ENCODE measurements around the gene ACTR1A. TPM values are rescaled to one million over a fixed set of nuclear protein-coding genes. Genes with fewer than 3 reads are reported as not detected.
A peak's percentile ranks its signal among the peaks of the same experiment; 100 is the strongest.
"Not testable (repeated sequence)": the region's sequence is repeated elsewhere in the genome, so short reads cannot be mapped to it uniquely, and the experiment has no call there.

Gene ACTR1A
- total RNA-seq, 1 experiment from 2014 or later = 85.6 TPM

- in situ Hi-C loops (cut with HindIII; ENCODE audit: low pct_unique_long_range_greater_than_20kb, low sequenced_read_pairs) = no loop called here
- DNase-seq (ENCODE audit: low read depth, low spot score) = no peak
These were observed 33.8 kb downstream of the ACTR1A start for GRCh38 chr10:102468683-102469082.

GRCh38 chr10:102467971-102468438 lies 34.5 kb downstream of the ACTR1A start:
- DNase-seq (ENCODE audit: low read depth, low spot score) = no peak
- in situ Hi-C loops (cut with HindIII; ENCODE audit: low pct_unique_long_range_greater_than_20kb, low sequenced_read_pairs) = no loop called here

- in situ Hi-C loops (cut with HindIII; ENCODE audit: low pct_unique_long_range_greater_than_20kb, low sequenced_read_pairs) = no loop called here
- no peak for DNase-seq (ENCODE audit: low read depth, low spot score)
These were observed 35.2 kb downstream of the ACTR1A start for GRCh38 chr10:102467318-102467717.

GRCh38 chr10:102465466-102465865 lies 37.0 kb downstream of the ACTR1A start:
- no peak for DNase-seq (ENCODE audit: low read depth, low spot score)
- in situ Hi-C loops (cut with HindIII; ENCODE audit: low pct_unique_long_range_greater_than_20kb, low sequenced_read_pairs) = no loop called here

GRCh38 chr10:102463983-102464382 lies 38.5 kb downstream of the ACTR1A start:
- DNase-seq (ENCODE audit: low read depth, low spot score) = no peak
- in situ Hi-C loops (cut with HindIII; ENCODE audit: low pct_unique_long_range_greater_than_20kb, low sequenced_read_pairs) = no loop called here

- no peak for DNase-seq (ENCODE audit: low read depth, low spot score)
- in situ Hi-C loops (cut with HindIII; ENCODE audit: low pct_unique_long_range_greater_than_20kb, low sequenced_read_pairs) = no loop called here
These were observed 39.9 kb downstream of the ACTR1A start for GRCh38 chr10:102462512-102463054.

GRCh38 chr10:102461187-102462054 lies 41.1 kb downstream of the ACTR1A start:
- in situ Hi-C loops (cut with HindIII; ENCODE audit: low pct_unique_long_range_greater_than_20kb, low sequenced_read_pairs) = no loop called here
- peak; percentile 85 for DNase-seq (ENCODE audit: low read depth, low spot score)

GRCh38 chr10:102460836-102461186 lies 41.7 kb downstream of the ACTR1A start:
- in situ Hi-C loops (cut with HindIII; ENCODE audit: low pct_unique_long_range_greater_than_20kb, low sequenced_read_pairs) = no loop called here
- no peak for DNase-seq (ENCODE audit: low read depth, low spot score)

- in situ Hi-C loops (cut with HindIII; ENCODE audit: low pct_unique_long_range_greater_than_20kb, low sequenced_read_pairs) = no loop called here
- DNase-seq (ENCODE audit: low read depth, low spot score) = no peak
These were observed 43.9 kb downstream of the ACTR1A start for GRCh38 chr10:102458656-102459055.

GRCh38 chr10:102457591-102458150 lies 44.8 kb downstream of the ACTR1A start:
- in situ Hi-C loops (cut with HindIII; ENCODE audit: low pct_unique_long_range_greater_than_20kb, low sequenced_read_pairs) = no loop called here
- DNase-seq (ENCODE audit: low read depth, low spot score) = no peak

- DNase-seq (ENCODE audit: low read depth, low spot score) = peak; percentile 41
These were observed 46.5 kb downstream of the ACTR1A start for GRCh38 chr10:102455893-102456471.

GRCh38 chr10:102454662-102455487 lies 47.6 kb downstream of the ACTR1A start:
- in situ Hi-C loops (cut with HindIII; ENCODE audit: low pct_unique_long_range_greater_than_20kb, low sequenced_read_pairs); DNase-seq (ENCODE audit: low read depth, low spot score): not testable (repeated sequence)

More at GRCh38 chr10:102455893-102456471, 46.5 kb downstream of the ACTR1A start:
- in situ Hi-C loops (cut with HindIII; ENCODE audit: low pct_unique_long_range_greater_than_20kb, low sequenced_read_pairs) = no loop called here

- in situ Hi-C loops (cut with HindIII; ENCODE audit: low pct_unique_long_range_greater_than_20kb, low sequenced_read_pairs) = no loop called here
- DNase-seq (ENCODE audit: low read depth, low spot score) = no peak
These were observed 49.0 kb downstream of the ACTR1A start for GRCh38 chr10:102453502-102453901.

- in situ Hi-C loops (cut with HindIII; ENCODE audit: low pct_unique_long_range_greater_than_20kb, low sequenced_read_pairs) = no loop called here
- DNase-seq (ENCODE audit: low read depth, low spot score) = no peak
These were observed 49.7 kb downstream of the ACTR1A start for GRCh38 chr10:102452672-102453340.

GRCh38 chr10:102451105-102451969 lies 51.2 kb downstream of the ACTR1A start, which contains the start of gene C10orf95:
Gene C10orf95 (minus strand): TSS chr10:102451543. CDS start chr10:102451093, 450 bp downstream.
- in situ Hi-C loops (cut with HindIII; ENCODE audit: low pct_unique_long_range_greater_than_20kb, low sequenced_read_pairs) = no loop called here
- no peak for DNase-seq (ENCODE audit: low read depth, low spot score)

Measured in SK-MEL-5 (cell line).